NCI-H128 (cell line): Measurements from ENCODE around the gene EVI5.

Experiments used
- DNase-seq: peaks from one replicate; lab custom pipeline; 2025; ENCODE audit not compliant: unreplicated experiment; lab: John Stamatoyannopoulos, UW

Gene EVI5

DNA sequence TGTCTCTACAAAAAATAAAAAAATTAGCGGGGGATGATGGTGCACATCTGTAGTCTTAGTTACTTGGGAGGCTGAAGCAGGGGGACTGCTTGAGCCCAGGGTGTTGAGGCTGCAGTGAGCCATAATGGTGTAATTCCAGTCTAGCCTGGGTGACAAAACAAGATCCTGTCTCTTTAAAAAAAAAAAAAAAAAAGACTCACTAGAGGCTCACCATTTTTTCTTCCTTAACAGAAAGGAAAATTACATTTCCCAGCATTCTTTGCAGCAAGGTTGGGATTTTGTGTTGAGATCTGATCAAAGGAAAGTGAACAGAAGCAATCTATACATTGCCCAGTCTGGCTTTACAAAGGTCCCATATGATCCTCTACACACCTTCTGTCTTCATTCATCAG lies 319.7 kb downstream of the EVI5 start:
- no peak for DNase-seq

DNA sequence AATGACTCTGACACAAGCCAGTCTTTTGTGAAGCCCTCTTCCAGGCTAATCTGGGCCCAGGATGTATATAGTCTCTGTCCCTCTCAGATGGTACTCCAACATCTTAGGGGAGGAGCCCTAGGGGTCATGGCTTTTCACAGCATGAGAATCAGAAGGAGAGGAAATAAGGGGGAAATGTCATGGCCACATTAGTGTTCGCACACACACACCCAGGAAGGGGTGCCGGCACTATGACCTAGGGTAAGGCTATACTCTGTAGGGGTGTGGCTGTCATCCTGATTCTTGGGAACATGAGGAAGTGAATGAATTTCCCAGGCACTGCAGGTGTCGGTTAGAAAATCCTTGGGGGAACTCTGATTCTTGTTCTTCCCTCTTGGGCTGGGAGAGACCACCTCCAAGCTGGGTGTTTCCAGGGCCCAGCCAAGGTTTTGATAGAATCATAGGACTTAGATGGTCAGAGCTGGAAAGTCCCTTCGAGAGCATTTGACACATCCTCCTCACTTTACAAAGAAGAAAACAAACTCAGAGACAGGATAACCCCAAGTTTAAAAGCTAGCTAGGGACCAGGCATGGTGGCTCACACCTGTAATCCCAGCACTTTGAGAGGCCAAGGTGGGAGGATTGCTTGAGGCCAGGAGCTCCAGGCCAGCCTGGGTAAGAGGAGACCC lies 320.2 kb downstream of the EVI5 start:
- DNase-seq: no peak

DNA sequence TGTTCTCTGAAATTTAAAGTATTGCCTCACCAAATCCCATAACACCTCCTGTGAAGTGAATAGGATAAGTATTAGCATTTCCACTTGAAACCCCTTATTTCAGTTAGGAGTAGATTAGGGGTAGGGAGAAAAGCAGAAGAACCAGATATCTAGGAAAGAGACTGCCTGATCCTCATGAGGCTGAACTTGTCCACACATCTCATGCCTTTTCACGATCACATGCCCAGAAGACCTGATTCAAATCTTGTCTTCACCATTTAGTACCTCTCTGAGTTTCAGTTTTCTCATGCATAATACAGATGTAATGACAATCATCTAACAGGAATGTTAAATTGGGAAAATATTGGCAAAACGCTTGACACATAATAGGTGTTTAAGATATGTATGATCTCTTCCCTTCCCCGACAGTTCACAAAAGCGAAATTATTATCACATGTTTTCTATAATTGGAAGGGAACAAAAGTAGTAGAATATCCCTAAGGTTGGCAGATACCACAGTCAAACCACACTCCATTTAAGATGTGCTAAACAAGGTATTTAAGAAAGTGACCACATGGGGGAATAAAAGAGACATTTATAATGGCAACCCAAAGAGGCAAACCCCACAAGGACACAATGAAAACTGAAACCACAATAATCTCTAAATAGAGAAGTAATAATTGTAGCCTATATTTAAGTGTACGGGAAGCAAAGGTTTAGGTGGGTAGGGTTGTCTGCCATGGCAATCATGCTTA lies 323.4 kb downstream of the EVI5 start:
- no peak for DNase-seq

DNA sequence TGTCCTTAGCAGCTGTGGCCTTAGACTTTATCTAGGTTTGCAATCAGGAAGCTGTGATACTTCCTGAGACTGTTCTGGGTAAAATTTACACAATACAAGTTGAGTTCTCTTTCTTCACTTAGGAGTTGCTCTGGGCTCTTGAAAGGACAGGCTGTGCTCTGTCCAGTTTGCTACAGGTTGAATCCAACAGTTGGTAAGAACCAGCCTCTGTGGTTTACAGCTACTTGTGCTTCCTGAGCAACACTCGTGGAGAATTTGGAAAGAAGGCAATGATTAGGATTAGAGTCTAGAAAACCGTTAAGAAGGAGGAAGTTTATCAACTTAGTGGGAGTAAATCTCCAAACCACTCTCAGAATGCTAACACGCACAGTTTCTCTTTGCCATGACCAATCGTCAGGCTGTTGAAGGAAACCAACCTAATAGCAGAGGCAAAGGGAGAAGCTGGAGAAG lies 325.0 kb downstream of the EVI5 start:
- DNase-seq: no peak
